ENCODE data around the gene PLP2.
"Not testable (repeated sequence)": the region's sequence is repeated elsewhere in the genome, so short reads cannot be mapped to it uniquely, and the experiment has no call there.

PLP2 gene, protein sequence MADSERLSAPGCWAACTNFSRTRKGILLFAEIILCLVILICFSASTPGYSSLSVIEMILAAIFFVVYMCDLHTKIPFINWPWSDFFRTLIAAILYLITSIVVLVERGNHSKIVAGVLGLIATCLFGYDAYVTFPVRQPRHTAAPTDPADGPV

DNA sequence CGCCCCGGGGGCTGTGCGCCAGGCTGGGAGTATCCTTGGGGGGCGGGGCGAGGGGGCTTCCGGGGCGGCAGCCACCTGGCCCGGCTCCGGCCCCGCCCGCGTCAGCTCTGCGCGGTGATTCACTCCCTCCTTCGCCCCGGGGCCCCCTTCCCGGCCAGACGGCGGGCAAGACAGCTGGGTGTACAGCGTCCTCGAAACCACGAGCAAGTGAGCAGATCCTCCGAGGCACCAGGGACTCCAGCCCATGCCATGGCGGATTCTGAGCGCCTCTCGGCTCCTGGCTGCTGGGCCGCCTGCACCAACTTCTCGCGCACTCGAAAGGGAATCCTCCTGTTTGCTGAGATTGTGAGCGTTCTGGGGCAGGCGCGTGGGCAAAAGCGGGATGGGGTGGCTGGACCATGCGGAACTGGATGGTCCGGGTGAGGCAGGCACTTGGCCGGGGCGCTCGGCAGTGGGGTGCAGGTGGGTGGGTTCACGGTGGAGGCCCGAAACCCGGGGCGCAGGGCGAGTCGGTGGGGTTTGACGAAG lies at the start of gene PLP2:
Gene PLP2, plus strand, starts transcription at position 147 of the 528 bp plus-strand sequence. Its CDS starts 103 bp downstream, at position 250.
- in situ Hi-C loops (cut with MboI; ENCODE audit: low sequenced_read_pairs) = no loop called here

DNA sequence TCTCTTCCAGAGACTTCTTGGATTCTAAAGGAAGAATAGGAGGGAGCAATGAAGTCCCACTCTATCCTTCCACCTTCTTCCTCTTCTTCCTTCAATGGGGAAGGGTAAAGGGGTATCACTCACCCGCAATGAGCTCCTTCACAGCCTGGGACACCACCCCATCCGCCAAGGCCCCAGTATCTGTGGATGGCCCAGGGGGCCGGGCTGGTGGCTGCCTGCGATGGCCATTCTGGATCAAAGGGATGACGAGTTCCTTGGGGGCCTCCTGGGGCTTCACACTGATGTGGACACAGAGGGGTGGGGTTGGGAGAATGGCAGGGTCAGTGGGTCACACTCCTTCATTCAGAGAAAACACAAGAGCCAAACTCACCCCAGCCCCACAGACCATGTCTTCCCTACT lies 49.2 kb upstream of the PLP2 start:
- in situ Hi-C loops (cut with MboI; ENCODE audit: low sequenced_read_pairs) = no loop called here

DNA sequence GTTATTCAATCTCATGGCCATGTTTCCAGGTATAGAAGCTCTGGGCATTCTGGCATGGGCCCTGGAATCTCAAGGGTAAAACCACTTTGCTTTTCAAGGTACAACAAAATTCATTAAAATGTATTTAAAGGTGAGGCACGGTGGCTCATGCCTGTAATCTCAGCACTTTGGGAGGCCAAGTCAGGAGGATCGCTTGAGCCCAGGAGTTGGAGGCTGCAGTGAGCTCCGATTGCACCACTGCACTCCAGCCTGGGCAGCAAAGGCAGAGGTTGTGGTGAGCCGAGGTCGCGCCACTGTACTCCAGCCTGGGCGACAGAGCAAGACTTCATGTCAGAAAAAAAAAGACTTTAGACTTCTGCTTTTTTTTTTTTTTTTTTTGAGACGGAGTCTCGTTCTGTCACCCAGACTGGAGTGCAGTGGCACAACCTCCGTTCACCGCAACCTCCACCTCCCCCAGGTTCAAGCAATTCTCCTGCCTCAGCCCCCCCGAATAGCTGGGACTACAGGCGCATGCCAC lies 43.9 kb upstream of the PLP2 start:
- in situ Hi-C loops (cut with MboI; ENCODE audit: low sequenced_read_pairs) = not testable (repeated sequence)

DNA sequence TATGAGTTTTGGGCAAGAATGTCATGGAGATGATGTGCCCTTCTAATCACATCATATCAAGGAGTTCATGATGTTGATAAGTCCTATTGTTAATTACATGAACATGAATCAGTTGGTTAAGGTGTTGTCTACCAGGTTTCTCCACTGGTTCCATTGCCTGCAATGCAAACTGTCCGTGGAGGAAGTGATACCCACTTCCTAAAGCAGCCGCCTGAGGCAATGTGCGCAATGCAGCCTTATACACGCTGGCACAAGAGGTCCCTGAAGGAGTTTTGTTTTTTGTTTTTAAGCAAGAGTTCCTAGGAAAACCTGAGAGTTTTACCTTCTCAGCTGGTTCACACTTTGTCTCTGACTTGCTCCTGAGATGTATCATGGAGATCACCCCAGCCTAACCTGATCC lies 42.3 kb upstream of the PLP2 start:
- in situ Hi-C loops (cut with MboI; ENCODE audit: low sequenced_read_pairs) = no loop called here

DNA sequence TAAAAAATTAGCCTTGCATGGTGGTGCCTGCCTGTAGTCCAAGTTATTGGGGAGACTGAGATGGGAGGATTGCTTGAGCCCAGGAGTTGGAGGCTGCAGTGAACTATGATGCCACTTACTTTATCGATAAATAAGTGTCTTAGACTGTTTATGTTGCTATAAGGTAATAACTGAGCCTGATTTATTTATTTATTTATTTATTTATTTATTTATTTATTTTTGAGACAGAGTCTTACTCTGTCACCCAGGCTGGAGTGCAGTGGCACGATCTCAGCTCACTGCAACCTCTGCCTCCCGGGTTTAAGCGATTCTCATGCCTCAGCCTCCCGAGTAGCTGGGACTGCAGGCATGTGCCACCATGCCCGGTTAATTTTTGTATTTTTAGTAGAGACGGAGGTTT lies 39.4 kb upstream of the PLP2 start:
- in situ Hi-C loops (cut with MboI; ENCODE audit: low sequenced_read_pairs) = not testable (repeated sequence)

DNA sequence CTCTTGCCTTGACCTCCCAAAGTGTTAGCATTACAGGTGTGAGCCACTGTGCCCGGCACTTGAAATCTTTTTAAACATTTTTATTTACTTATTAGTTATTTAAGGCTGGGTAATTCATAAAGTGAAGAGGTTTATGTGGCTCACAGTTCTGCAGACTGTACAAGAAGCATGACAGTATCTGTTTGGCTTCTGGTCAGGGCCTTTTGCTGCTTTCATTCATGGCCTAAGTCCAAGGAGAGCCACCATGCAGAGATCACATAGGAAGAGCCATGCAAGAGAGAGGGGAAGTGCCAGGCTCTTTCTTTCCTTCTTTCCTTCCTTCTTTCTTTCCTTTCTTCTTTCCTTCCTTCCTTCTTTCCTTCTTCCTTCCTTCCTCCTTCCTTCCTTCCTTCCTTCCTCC lies 37.9 kb upstream of the PLP2 start:
- in situ Hi-C loops (cut with MboI; ENCODE audit: low sequenced_read_pairs) = no loop called here

DNA sequence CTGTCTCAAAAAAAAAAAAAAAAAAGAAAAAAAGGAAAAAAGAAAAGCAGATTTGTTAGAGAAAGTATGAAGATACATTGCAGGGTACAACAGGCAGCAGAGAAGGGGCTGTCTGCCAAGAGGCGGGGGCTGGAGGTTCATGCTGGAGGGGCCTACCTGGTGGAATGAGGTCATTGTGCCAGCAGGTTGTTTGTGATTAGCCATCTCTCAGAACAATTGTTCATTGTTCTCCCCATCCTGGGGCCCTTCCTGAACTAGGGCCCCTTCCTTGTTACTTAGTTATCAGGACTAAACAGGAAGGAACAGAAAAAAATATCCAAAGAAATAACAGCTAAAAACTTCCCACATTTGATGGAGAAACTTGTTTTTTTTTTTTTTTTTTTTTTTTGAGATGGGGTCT lies 34.2 kb upstream of the PLP2 start:
- in situ Hi-C loops (cut with MboI; ENCODE audit: low sequenced_read_pairs) = no loop called here

DNA sequence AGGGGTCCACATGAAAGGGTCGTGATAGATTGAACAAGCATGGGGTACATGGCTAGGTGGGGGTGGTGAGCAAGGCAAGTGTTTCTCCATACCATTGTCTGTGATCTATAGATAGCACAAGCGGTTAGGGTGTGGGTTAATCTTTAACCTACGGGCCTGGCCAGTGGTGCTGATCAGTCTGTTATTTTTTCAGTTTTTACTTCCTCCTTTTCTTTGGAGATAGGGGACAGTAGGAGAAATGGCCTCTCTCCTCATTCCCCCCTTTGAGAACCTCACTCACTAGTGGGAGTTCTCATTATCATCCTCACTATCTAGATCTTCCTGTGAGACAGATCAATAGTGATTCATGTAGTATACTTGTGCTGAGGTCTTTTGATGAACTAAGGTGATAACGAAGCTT lies 32.0 kb upstream of the PLP2 start:
- in situ Hi-C loops (cut with MboI; ENCODE audit: low sequenced_read_pairs) = no loop called here

DNA sequence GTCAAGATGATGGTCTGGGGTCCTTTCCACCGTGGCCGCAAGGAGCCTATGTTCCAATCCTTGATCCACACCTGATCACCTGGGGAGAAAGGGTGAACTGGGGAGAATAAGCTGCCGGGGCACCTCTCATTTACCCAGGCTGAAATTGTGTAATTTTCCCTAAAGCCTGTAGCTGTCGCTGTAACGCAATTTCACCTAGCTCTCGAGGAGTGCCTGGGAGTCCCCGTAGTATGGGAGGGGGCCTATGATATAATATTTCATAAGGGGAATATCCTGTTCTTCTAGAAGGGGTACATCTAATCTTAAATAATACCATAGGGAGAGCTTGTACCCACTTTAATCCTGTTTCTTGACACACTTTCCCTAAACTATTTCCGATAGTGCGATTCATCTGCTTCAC lies 29.4 kb upstream of the PLP2 start:
- in situ Hi-C loops (cut with MboI; ENCODE audit: low sequenced_read_pairs) = not testable (repeated sequence)

DNA sequence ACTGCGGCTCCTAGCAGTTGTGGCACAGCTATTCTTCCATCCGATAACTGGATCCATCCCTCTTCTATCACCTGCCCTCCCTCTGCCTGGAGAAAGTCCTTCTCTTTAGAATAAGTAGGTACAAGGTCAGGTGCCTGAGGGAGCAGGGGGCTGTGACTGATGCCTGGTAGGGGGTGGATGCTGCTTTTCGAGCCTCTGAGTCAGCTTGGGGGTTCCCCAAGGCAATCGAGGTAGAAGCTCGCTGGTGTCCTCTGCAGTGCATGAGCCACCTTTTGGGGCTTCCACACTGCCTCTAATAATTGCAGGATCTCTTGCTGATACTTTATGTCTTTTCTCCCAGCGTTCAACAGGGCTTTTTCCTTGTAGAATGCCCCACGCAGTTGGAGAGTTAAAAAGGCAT lies 28.5 kb upstream of the PLP2 start:
- in situ Hi-C loops (cut with MboI; ENCODE audit: low sequenced_read_pairs) = not testable (repeated sequence)

DNA sequence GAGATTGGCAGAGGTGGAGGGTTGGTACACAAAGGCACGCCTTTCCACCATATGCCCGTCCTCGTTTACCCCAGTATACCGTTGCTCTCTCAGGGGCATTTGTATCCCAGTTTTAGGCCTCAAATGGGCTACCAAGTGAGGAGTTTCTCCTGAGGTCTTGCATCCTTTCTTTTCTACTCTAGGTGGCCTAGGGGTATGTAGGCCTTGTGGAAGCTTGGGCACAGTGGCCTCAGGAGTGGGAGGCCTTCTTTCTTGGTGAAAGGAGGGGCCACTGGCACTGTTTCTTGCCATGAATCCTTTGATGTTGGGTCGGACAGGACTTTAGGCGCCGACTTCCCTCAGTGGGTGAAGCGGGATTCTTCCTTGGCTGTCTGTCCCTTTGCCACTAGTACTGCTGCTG lies 24.4 kb upstream of the PLP2 start:
- in situ Hi-C loops (cut with MboI; ENCODE audit: low sequenced_read_pairs) = no loop called here

DNA sequence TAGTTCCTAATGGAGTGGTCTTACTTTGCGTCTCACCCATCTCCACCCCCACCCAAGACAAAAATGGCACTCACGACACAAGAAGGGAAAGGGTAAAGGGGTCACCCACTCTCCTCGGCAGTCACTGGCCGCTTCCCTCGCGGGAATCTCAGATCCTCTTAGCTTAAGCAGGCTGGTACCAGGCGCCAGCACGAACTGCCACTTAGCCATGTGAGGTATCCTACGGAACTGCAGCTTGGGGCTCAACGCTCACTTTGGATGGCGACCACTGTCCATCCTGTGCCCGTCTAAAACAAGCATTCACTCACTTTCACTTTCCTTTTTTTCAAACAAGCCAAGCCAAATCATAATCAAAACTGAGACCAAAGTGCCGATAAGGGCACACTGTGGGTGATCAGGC lies 23.8 kb upstream of the PLP2 start:
- in situ Hi-C loops (cut with MboI; ENCODE audit: low sequenced_read_pairs) = no loop called here

DNA sequence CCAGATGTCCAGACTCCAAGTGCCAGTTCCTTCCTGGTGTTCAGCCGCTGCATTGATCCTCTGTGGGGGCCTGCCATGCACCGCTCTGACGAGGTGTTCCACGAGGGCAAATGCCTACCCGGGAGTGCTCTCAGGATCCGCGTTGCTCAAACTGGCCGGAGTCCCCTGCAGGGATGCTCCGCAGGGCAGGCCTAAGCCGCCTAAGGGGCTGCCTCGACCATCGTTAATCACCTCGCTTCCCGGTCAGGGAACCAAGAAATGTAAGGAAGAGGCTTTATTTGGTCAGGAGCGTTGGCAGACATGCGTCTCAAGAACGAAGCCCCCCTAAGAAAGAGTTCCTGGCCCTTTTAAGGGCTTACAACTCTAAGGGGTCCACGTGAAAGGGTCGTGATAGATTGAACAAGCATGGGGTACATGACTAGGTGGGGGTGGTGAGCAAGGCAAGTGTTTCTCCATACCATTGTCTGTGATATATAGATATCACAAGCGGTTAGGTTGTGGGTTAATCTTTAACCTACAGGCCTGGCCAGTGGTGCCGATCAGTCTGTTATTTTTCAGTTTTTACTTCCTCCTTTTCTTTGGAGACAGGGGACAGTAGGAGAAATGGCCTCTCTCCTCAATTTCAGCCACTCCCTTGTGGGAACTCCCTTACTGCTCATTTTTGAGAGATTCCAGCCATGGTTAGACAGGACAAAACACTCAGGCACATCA lies 23.2 kb upstream of the PLP2 start:
- in situ Hi-C loops (cut with MboI; ENCODE audit: low sequenced_read_pairs) = not testable (repeated sequence)

DNA sequence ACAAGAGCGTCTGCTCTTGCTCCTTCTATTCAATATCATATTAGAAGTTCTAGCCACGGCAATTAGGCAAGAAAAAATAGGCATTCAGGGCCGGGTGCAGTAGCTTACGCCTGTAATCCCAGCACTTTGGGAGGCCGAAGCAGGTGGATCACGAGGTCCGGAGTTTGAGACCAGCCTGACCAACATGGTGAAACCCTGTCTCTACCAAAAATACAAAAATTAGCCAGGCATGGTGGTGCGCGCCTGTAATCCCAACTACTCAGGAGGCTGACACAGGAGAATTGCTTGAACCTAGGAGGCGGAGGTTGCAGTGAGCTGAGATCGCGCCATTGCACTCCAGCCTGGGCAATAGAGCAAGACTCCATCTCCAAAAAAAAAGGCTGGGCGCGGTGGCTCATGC lies 22.4 kb upstream of the PLP2 start:
- in situ Hi-C loops (cut with MboI; ENCODE audit: low sequenced_read_pairs) = not testable (repeated sequence)

DNA sequence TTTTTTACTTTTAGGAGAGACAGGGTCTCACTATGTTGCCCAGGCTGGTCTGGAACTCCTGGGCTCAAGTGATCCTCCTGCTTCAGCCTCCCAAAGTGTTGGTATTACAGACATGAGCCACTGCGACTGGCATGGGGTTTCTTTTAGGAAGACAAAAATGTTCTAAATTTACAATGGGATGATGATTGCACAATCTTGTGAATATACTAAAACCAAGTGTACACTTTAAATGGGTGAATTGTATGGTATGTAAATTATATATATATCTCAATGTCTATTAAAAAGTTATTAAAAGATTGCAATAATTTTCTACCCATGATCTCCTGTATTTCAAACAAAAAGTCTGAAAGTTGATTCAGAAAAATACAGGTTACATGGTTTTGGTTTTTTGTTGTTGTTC lies 18.2 kb upstream of the PLP2 start:
- in situ Hi-C loops (cut with MboI; ENCODE audit: low sequenced_read_pairs) = no loop called here

DNA sequence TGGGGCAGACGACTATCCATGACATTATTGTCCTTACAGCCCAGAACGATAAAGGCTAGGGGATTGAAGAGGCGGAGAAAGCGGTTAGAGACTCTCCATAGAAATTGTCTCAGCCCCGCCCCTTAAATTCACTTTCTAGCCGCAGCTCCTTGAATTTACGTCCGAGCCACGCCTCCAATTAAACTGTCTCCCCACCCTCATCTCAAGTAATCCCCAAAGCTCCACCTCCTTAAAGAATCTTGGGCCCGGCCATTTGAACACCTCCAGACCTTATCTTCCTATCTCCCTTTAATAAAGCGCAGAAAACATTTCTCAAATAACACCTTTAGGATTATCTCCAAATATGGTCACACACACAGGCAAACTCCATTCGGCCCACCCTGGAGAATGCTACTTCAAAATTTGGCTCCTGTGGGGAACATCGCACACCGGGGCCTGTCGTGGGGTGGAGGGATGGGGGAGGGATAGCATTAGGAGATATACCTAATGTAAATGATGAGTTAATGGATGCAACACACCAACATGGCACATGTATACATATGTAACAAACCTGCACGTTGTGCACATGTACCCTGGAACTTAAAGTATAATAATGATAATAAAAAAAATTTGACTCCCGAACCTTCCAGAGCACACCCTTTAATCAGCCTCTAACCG lies 16.3 kb upstream of the PLP2 start:
- in situ Hi-C loops (cut with MboI; ENCODE audit: low sequenced_read_pairs) = no loop called here

DNA sequence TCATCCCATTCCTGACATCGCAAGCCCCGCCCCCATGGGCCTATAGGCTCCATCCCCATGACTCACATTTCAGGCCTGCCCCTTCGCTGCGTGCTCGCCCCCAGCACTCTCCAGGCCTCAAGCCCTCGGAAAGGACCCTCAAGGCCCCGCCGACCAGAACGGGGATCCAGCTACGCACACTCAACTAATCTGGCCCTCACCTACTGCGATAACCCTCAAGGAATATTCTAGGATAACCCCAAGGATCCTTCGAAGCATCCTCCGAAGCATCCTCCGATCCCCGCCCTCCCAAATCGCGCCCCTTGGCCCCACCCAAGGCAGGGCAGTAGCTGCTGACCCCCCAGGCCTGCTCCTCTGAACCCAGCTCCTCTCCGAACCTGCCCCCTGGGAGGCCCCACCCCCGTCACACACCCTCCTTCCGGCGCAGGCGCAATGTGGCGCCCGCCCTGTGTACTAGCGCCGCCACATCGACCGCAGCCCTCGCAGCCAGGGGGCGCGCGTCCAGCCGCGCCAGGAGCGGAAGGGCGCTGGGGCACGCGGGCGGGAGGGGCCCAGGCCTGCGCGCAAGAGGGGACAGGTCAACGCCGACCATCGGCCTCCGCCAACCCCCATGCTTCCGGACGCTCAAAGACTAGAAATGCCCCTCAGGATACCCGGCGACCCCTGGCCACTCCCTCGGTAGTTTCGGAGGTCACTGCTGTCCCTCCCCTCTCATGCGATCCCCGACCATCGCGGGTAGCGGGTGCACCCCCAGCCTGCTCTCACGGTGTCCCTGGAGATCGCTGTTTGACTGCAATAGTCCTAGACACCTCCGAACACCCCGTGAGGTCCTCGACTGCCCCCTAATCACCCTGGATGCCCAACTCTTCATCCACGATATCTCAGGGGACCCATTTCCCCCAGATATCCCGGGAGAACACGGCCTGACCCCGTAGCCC lies 15.5 kb upstream of the PLP2 start:
- in situ Hi-C loops (cut with MboI; ENCODE audit: low sequenced_read_pairs) = no loop called here

DNA sequence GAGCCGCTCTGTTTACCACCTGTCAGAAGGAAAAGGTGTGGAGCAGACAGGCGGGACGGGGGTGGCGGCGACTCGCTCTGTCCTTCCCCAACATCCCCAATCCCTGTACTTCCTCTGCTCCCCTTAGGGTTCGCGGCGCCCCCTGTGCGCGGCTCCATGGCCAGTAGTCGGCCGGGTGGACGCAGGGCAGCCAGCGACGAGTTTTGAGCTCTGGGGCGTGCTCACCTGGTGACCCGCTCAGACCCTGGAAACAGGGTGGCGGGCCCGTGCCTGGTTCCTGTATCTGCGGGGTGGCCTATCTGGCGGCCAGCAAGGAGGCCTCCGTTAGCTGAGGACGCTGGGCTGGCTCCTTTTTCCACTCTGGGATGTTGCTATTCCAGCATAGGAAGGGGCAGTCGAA lies 14.5 kb upstream of the PLP2 start:
- in situ Hi-C loops (cut with MboI; ENCODE audit: low sequenced_read_pairs) = no loop called here

DNA sequence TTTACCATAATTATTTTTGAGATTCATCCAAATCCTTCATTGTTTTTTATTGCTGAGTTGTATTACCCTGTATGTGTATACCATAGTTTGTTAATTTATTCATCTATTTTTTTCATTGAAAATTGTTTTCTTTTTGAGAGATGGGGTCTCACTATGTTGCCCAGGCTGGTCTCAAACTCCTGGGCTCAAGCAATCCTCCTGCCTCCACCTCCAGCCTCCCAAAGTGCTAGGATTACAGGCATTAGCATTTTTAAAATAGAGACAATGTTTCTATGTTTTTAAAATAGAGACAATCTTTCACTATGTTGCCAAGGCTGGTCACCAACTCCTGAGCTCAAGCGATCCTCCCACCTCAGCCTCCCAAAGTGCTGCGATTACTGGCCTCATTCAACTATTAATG lies 10.8 kb upstream of the PLP2 start:
- in situ Hi-C loops (cut with MboI; ENCODE audit: low sequenced_read_pairs) = no loop called here

DNA sequence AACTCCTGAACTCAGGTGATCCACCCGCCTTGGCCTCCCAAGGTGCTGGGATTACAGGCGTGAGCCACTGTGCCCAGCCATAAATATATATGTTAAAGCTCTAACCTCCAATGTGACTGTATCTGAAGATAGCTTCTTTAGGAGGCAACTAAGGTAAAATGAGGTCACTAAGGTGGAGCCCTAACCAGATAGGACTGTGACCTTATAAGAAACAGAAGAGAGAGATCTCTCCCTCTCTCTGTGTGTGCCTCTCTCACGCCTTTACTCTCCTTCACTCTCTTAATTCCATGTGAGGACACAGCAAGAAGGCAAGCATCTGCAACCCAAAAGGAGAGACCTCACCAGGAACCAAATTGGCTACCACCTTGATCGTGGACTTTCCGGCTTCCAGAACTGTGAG lies 10.1 kb upstream of the PLP2 start:
- in situ Hi-C loops (cut with MboI; ENCODE audit: low sequenced_read_pairs) = no loop called here

DNA sequence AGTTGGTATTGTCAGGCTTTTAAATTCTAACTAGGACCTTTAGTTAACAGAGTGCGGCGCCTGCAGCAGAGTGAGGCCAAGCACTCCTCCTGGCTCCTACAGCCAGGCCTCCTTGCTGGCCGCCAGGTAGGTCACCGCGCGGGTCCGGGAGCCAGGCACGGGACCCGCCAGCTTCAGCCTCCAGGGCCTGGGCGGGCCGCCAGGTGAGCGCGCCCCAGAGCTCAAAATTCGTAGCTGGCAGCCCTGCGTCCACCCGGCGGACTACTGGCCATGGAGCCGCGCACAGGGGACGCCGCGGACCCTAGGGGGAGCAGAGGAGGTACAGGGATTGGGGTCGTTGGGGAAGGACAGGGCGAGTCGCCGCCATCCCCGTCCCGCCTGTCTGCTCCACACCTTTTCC lies 9.1 kb upstream of the PLP2 start, which contains the start of gene MAGIX:
Gene MAGIX, plus strand, starts transcription at position 139 of the 400 bp plus-strand sequence. Its CDS starts 132 bp downstream, at position 271.
- in situ Hi-C loops (cut with MboI; ENCODE audit: low sequenced_read_pairs) = no loop called here

Data from HL-60/S4 treated with phorbol 12-myristate 13-acetate at 8.2 ng/mL for 4 days and 3 days (cell line).